Measurements from ENCODE around the gene GPC6.

GPC6 gene

GRCh38 chr13:93655154-93655553 lies 428.5 kb downstream of the GPC6 start:
- POLR2A ChIA-PET: no interaction called here
- H3K27ac ChIP-seq (ENCODE audit: extremely low read depth, low read depth, low read length): no peak overlapping the region
- H3K4me1 ChIP-seq (ENCODE audit: control insufficient read depth, insufficient read depth, low read length): no peaks in the 10 kb centered on the region
- CTCF ChIA-PET: no interaction called here
- no peaks in the 10 kb centered on the region for H3K36me3 ChIP-seq (ENCODE audit: control insufficient read depth in 2 of 2, insufficient read depth in 1 of 2, low read length in 2 of 2)
- TF ChIP-seq ZNF155 (tag by site-specific recombination; IDR thresholded peaks at IDR 0.05) (no peak), OVOL3 (tag by site-specific recombination; IDR thresholded peaks at IDR 0.05) (no peak), ZFP69B (tag by site-specific recombination; IDR thresholded peaks at IDR 0.05) (no peak), YY2 (tag by site-specific recombination; IDR thresholded peaks at IDR 0.05) (no peak), ZNF624 (tag by site-specific recombination; IDR thresholded peaks at IDR 0.05) (no peak), ZNF843 (tag by site-specific recombination; IDR thresholded peaks at IDR 0.05) (no peak), ZNF785 (tag by site-specific recombination; IDR thresholded peaks at IDR 0.05) (no peak), ZNF133 (tag by site-specific recombination; IDR thresholded peaks at IDR 0.05) (no peak), ZNF423 (tag by site-specific recombination; IDR thresholded peaks at IDR 0.05) (no peak), ZNF354C (tag by site-specific recombination; IDR thresholded peaks at IDR 0.05; ENCODE audit: borderline replicate concordance, low read depth) (no peak), ZNF37A (tag by site-specific recombination; IDR thresholded peaks at IDR 0.05) (no peak)
- TF ChIP-seq, protein P1, sequence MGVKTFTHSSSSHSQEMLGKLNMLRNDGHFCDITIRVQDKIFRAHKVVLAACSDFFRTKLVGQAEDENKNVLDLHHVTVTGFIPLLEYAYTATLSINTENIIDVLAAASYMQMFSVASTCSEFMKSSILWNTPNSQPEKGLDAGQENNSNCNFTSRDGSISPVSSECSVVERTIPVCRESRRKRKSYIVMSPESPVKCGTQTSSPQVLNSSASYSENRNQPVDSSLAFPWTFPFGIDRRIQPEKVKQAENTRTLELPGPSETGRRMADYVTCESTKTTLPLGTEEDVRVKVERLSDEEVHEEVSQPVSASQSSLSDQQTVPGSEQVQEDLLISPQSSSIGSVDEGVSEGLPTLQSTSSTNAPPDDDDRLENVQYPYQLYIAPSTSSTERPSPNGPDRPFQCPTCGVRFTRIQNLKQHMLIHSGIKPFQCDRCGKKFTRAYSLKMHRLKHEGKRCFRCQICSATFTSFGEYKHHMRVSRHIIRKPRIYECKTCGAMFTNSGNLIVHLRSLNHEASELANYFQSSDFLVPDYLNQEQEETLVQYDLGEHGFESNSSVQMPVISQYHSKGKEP (tag by site-specific recombination; IDR thresholded peaks at IDR 0.05): no peak
- H3K9me3 ChIP-seq (ENCODE audit: control insufficient read depth, insufficient read depth, low read depth, low read length): no peaks in the 10 kb centered on the region
- no peak overlapping the region for H3K4me3 ChIP-seq (ENCODE audit: low read depth, low read length)

DNA sequence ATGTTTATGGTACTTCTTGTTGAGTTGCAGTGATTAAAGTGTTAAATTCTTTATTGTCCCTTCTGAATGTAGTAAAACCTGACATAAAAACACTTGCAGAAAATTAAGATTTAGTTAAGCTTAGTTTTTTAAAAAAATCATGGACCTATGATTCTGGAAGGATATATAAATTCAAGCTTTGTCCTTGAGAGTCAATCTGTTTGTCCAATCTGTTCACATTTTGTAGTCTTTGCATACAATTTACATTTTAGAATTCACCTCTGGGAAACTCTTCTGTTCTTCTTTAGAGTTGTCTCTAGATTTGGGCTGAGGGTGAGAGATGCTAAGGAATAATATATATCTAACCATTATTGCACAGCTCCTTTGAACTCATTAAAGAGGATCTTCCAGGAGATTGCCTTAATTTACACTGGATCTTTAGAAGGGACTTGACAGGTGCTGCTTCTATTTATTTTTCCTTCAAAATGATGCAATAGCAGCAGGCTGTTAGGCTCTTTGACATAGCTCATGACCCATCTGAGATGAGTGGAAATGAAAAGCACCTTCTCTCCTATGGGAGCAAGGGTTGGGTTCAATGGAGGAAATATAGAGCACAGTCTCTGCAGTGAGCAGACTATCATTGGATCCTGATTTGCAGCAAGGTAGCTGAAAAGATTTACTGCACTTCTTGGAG lies 433.9 kb downstream of the GPC6 start:
- no peaks in the 10 kb centered on the region for H3K4me1 ChIP-seq (ENCODE audit: control insufficient read depth, insufficient read depth, low read length)
- no peaks in the 10 kb centered on the region for H3K36me3 ChIP-seq (ENCODE audit: control insufficient read depth in 2 of 2, insufficient read depth in 1 of 2, low read length in 2 of 2)
- TF ChIP-seq ZNF292 (tag by site-specific recombination; IDR thresholded peaks at IDR 0.05; ENCODE audit: borderline replicate concordance, low read depth) (no peak), BCL11A (tag by site-specific recombination; IDR thresholded peaks at IDR 0.05; ENCODE audit: low read depth) (no peak), ZNF354C (tag by site-specific recombination; IDR thresholded peaks at IDR 0.05; ENCODE audit: borderline replicate concordance, low read depth) (no peak), ZBTB10 (tag by site-specific recombination; IDR thresholded peaks at IDR 0.05) (no peak), ZNF132 (tag by site-specific recombination; IDR thresholded peaks at IDR 0.05; ENCODE audit: borderline replicate concordance) (no peak), ZNF521 (tag by site-specific recombination; IDR thresholded peaks at IDR 0.05) (no peak), HOXA7 (CRISPR knock-in tag; IDR thresholded peaks at IDR 0.05; ENCODE audit: borderline replicate concordance) (no peak), SETDB1 (IDR thresholded peaks at IDR 0.05; ENCODE audit: insufficient read length, low read length) (no peak), ZNF560 (tag by site-specific recombination; IDR thresholded peaks at IDR 0.05; ENCODE audit: borderline replicate concordance) (no peak), EGR2 (tag by site-specific recombination; IDR thresholded peaks at IDR 0.05; ENCODE audit: low read depth) (no peak), ZBTB48 (tag by site-specific recombination; IDR thresholded peaks at IDR 0.05) (no peak), ZBTB1 (tag by site-specific recombination; IDR thresholded peaks at IDR 0.05) (no peak), ZNF202 (tag by site-specific recombination; IDR thresholded peaks at IDR 0.05; ENCODE audit: borderline replicate concordance) (no peak)
- TF ChIP-seq, protein P2, sequence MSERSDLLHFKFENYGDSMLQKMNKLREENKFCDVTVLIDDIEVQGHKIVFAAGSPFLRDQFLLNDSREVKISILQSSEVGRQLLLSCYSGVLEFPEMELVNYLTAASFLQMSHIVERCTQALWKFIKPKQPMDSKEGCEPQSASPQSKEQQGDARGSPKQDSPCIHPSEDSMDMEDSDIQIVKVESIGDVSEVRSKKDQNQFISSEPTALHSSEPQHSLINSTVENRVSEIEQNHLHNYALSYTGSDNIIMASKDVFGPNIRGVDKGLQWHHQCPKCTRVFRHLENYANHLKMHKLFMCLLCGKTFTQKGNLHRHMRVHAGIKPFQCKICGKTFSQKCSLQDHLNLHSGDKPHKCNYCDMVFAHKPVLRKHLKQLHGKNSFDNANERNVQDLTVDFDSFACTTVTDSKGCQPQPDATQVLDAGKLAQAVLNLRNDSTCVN (tag by site-specific recombination; optimal IDR thresholded peaks at IDR 0.05): no peak
- TF ChIP-seq, protein P3, sequence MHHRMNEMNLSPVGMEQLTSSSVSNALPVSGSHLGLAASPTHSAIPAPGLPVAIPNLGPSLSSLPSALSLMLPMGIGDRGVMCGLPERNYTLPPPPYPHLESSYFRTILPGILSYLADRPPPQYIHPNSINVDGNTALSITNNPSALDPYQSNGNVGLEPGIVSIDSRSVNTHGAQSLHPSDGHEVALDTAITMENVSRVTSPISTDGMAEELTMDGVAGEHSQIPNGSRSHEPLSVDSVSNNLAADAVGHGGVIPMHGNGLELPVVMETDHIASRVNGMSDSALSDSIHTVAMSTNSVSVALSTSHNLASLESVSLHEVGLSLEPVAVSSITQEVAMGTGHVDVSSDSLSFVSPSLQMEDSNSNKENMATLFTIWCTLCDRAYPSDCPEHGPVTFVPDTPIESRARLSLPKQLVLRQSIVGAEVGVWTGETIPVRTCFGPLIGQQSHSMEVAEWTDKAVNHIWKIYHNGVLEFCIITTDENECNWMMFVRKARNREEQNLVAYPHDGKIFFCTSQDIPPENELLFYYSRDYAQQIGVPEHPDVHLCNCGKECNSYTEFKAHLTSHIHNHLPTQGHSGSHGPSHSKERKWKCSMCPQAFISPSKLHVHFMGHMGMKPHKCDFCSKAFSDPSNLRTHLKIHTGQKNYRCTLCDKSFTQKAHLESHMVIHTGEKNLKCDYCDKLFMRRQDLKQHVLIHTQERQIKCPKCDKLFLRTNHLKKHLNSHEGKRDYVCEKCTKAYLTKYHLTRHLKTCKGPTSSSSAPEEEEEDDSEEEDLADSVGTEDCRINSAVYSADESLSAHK (tag by site-specific recombination; IDR thresholded peaks at IDR 0.05): no peak
- ChIA-PET CTCF (interaction anchor here (0.7 kb wide), 1 partner anchor 160 kb away, joined by 4 read pairs; no protein-coding TSS in a partner anchor), POLR2A (no interaction called here)
- H3K27ac ChIP-seq (ENCODE audit: extremely low read depth, low read depth, low read length): no peak overlapping the region
- H3K9me3 ChIP-seq (ENCODE audit: control insufficient read depth, insufficient read depth, low read depth, low read length): no peaks in the 10 kb centered on the region
- H3K4me3 ChIP-seq (ENCODE audit: low read depth, low read length): no peak overlapping the region
